Lung microvascular endothelial cell (primary cell): ENCODE data around the gene PTPN21. TPM values are rescaled to one million over a fixed set of nuclear protein-coding genes. Genes with fewer than 3 reads are reported as not detected.

Experiments
- DNase-seq, 2 donors: peaks; one replicate each; pipeline versions ENCODE4 v3.0.0 to v3.0.0-alpha.2; 2010; ENCODE audit warnings: low read depth in 2 of 2
- total RNA-seq: library from RNA; depleted of rRNA; stranded (reverse); fragments of >200 nt; gene quantifications from 2 replicates; pipeline ENCODE4 v1.2.1, GENCODE V29; 2014

The PTPN21 gene
- total RNA-seq, 1 donor from 2014 or later = 5.2 TPM

- peak; percentile 12 to 27 for DNase-seq
These were observed 84.0 kb downstream of the PTPN21 start for GRCh38 chr14:88470542-88471440.

GRCh38 chr14:88468406-88468805 lies 86.4 kb downstream of the PTPN21 start:
- peak in 1 of 2 donors; percentile 36 for DNase-seq

GRCh38 chr14:88463318-88463717 lies 91.5 kb downstream of the PTPN21 start:
- DNase-seq = peak; percentile 23 to 29

- no peak for DNase-seq
These were observed 99.9 kb downstream of the PTPN21 start for GRCh38 chr14:88454886-88455285.

- no peak for DNase-seq
These were observed 102.6 kb downstream of the PTPN21 start for GRCh38 chr14:88452231-88452630.

GRCh38 chr14:88439088-88439487 lies 115.7 kb downstream of the PTPN21 start:
- no peak for DNase-seq

- DNase-seq = peak; percentile 6 to 21
These were observed 117.1 kb downstream of the PTPN21 start for GRCh38 chr14:88437658-88438057.

- DNase-seq = no peak
These were observed 123.8 kb downstream of the PTPN21 start for GRCh38 chr14:88430976-88431375.

GRCh38 chr14:88426271-88426670 lies 128.5 kb downstream of the PTPN21 start:
- DNase-seq = peak in 1 of 2 donors; percentile 2

GRCh38 chr14:88424573-88424972 lies 130.2 kb downstream of the PTPN21 start:
- DNase-seq = no peak

GRCh38 chr14:88422919-88423650 lies 131.7 kb downstream of the PTPN21 start:
- peak in 1 of 2 donors; percentile 7 for DNase-seq

- no peak for DNase-seq
These were observed 132.8 kb downstream of the PTPN21 start for GRCh38 chr14:88422047-88422446.

GRCh38 chr14:88421286-88421685 lies 133.5 kb downstream of the PTPN21 start:
- no peak for DNase-seq

GRCh38 chr14:88420187-88420586 lies 134.6 kb downstream of the PTPN21 start:
- DNase-seq = no peak

GRCh38 chr14:88417594-88417993 lies 137.2 kb downstream of the PTPN21 start:
- no peak for DNase-seq

Other genes starting within 250 kb of the PTPN21 start
- gene KCNK10, start 231.7 kb downstream of the PTPN21 start, total RNA-seq = not detected in 2 replicates
- 5.9 and 6.2 TPM in 2 replicates for gene SPATA7, start 169.3 kb downstream of the PTPN21 start, total RNA-seq
- 35.1 and 47.2 TPM in 2 replicates for gene ZC3H14, start 8.0 kb upstream of the PTPN21 start, total RNA-seq
- under 0.01 TPM in 2 replicates for gene EML5, start 237.9 kb upstream of the PTPN21 start, total RNA-seq